EL (cell line): ENCODE data around the gene P2RX5.

Source experiments
- DNase-seq: peaks from one replicate; pipeline ENCODE4 v3.0.0-alpha.2; 2016

Gene P2RX5

DNA sequence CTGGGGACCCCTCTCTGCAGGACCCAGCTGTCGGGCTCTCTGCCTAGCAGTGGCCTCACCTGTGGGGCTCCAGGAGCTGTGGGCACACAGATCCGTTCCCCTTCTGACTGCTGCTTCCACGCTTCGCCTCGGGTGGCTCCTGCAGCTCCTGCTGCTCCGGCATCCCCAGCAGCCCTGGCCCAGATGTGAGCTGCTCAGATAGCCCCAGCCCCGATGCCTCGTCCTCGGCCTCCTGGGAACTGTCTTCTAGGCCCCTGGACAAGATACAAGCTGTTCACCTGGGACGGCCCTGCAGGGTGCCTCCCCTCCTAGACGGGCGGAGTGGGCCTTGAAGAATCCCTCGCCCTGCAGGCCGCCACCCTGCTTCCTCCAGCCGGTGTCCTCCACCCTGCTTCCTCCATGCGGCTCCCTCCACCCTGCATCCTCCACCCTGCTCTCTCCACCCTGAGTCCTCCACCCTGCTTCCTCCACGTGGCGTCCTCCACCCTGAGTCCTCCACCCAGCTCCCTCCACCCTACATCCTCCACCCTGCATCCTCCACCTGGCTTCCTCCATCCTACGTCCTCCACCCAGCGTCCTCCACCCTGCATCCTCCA is 16.3 kb downstream of the P2RX5 start:
- no peak for DNase-seq

DNA sequence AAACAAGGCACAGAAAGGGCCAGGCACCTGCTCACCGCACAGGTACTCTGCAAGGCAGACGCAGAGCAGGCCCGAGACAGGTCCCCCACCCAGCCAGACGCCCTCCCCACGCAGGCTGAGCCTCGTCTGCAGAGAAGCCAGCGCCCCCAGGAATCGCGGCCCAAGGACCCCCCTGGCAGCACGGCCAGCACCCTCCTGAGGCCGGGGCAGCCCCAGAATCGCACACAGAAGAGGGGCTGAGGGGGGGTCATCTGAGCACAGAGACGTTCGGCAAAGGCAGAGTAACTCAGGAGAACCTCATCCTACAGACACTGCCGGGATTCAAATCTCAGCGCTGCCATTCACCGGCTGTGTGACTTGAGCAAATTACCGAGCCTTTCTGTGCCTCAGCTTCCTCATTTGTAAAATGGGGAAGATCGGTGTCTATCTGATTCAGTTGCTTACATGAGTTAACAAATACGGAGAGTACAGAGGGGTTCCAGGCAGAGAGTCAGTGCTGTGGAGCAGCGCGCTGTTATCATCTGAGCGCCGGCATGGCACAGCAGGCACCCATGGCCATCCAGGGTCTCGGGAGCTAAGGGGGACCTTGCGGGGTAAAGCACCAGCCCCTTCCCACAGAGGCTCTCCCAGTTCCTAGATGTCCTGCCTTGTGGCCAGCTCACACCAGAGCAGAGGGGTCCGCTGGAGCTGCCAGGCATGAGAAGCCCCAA is 17.0 kb downstream of the P2RX5 start:
- no peak for DNase-seq

- no peak for DNase-seq
Observed at GRCh38 chr17:3678095-3678820, 17.7 kb downstream of the P2RX5 start.

DNA sequence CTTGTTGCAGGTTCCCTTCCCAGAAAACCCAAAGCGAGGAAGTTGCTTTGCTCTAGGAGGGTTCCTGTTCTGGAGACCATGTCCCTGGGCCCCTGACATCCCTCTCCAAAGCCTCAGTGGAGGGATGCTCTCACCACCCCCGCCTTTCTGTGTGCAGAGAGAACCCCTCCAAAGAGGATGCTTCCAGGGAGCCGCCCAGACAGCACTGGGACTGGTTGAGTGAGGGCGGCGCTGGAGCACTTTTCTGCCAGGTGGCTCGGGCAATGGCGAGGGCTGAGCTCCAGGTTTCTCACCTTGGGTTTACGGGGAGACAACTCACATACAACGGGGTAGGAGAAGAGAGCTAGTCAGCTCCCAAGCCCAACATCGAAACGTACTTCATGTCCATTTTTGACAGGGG is 20.1 kb downstream of the P2RX5 start:
- DNase-seq: no peak

- no peak for DNase-seq
Observed at GRCh38 chr17:3672571-3672970, 23.4 kb downstream of the P2RX5 start.

DNA sequence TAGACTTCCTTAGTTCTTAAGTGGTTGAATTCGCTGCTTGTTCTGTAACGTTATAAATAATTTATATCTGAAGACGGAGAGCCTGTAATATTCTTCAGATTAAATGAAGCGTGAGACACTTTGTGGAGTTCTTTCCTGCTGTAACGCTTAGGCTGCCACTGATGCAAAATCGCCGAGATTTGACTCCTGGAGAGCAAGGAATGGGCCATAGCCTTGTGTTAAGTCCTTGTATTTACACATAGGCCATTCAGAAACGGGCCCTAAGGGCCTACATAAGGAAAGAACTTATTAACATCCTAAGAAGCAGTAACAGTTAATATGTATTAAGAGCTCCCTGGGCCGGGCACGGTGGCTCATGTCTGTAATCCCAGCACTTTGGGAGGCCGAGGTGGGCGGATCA is 26.4 kb downstream of the P2RX5 start:
- no peak for DNase-seq

DNA sequence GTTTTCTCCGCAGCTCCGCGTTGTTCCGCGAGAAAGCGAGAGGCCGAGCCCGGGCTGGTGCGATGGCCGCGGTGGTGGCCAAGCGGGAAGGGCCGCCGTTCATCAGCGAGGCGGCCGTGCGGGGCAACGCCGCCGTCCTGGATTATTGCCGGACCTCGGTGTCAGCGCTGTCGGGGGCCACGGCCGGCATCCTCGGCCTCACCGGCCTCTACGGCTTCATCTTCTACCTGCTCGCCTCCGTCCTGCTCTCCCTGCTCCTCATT is 26.9 kb downstream of the P2RX5 start:
- DNase-seq: no peak

GRCh38 chr17:3668279-3669084 is 27.5 kb downstream of the P2RX5 start, which contains the start of the genes EMC6 and TAX1BP3:
EMC6 (plus strand) TSS chr17:3668812; CDS start chr17:3669147, 335 bp downstream.
TAX1BP3 (minus strand) TSS chr17:3668578; CDS start chr17:3668526, 52 bp downstream.
- DNase-seq: peak; percentile 98

GRCh38 chr17:3667366-3668278 is 28.3 kb downstream of the P2RX5 start:
- peak; percentile 96 for DNase-seq

DNA sequence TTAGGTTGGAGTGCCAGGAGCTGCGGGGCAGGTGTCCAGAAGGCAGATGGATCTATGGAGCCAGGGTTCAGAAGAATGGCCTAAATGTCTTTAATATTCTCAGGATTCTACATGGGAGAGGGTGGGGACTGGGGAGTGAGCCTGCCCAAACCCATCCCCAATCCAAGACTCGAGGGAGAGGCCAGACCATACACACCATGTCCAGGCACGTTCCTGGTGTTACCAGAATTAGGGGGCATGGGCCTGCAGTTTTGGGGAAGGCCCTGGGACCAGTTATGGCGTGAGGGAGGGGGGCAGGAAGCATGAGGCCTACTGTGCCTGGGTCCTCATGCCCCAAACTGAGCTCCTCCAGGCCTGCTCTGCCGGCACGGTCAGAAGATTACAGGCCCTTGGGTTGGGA is 29.4 kb downstream of the P2RX5 start:
- DNase-seq: no peak

DNA sequence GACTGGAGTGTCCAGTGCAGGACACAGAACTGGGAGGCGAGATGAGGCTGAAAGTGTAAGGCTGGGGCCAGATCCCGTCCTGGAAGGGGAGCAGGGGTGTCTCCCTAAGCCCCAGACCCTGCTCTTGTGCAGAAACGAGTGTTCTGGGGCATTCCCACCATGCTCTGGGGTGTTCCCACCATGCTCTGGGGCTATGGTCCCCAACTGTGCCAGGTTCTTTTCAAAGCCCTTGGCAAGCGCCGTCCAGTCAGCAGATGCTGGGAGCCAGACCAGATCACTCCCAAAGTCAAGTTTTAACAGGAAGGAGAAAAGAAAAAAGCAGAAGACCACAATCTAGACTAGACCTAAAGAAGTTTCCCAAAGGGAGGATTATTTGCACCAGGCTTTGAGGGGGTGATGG is 30.1 kb downstream of the P2RX5 start:
- no peak for DNase-seq

DNA sequence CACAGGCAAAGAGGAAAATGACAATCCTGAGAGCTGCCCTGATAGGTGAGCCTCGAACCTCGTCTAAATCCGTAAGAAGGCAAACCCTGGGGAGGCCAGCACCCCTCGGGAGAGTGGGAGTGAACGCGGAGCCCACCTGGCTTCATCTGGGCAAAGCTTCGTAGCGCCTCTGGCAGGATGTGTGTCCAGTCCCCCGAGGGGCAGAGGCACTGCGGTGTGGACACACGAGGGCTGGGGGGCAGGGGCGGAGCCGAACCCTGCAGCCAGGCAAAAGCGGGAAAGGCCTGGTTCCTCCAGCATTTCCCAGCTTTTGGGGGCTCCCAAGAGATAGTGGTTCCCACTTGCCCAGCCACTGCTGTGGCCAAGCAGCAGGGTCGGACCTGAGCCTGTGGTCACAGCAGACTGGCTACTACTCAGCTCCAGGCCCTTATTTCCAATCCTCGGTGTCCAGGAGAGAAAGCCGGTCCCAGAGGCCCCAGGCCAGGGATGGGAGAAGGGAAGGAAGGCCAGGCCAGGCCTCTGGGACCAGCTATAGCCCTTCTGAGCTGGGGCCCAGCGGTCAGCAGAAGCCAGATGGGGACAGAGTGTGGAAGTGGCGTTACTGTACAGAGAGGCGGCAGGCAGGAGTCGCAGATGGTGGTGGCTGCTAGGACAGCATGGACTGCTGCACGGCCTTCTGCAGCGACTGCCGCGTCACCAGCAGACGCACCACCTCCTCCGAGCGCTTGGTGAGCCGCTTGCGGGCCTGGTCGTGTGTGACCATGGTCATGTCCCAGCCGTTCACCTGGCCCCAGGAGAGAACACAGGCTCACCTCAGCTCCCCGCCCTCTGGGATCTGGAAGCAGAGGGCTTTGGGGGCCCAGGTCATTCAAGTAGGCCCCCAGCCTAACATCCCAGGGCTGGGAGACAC is 32.6 kb downstream of the P2RX5 start:
- DNase-seq: no peak

- no peak for DNase-seq
Observed at GRCh38 chr17:3660311-3660891, 35.6 kb downstream of the P2RX5 start.

DNA sequence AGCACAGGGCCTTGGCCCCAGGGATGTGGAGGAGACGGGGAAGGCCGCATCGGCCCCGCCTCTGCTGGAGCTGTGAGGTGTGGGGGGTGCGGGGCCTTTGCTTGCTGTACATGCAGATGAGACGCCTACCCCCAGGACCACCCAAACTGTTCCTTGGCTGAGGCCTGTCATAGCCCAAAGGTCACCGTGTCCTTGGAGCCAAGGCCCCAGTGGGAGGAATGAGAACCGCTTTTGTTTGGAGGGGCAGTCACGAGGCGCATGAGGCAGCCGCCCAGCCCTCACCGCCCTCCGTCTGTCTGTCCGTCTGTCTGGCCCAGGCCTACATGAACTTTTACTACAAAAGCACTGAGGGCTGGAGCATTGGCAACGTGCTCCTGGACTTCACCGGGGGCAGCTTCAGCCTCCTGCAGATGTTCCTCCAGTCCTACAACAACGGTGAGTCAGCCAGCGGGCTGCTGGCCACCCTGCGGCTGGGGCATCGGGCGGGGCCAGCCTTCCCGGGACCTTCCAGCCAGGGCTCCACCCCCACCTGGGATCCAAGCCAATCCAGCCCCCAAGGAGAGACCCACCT is 36.3 kb downstream of the P2RX5 start:
- peak; percentile 87 for DNase-seq

- no peak for DNase-seq
Observed at GRCh38 chr17:3658784-3659449, 37.0 kb downstream of the P2RX5 start.

DNA sequence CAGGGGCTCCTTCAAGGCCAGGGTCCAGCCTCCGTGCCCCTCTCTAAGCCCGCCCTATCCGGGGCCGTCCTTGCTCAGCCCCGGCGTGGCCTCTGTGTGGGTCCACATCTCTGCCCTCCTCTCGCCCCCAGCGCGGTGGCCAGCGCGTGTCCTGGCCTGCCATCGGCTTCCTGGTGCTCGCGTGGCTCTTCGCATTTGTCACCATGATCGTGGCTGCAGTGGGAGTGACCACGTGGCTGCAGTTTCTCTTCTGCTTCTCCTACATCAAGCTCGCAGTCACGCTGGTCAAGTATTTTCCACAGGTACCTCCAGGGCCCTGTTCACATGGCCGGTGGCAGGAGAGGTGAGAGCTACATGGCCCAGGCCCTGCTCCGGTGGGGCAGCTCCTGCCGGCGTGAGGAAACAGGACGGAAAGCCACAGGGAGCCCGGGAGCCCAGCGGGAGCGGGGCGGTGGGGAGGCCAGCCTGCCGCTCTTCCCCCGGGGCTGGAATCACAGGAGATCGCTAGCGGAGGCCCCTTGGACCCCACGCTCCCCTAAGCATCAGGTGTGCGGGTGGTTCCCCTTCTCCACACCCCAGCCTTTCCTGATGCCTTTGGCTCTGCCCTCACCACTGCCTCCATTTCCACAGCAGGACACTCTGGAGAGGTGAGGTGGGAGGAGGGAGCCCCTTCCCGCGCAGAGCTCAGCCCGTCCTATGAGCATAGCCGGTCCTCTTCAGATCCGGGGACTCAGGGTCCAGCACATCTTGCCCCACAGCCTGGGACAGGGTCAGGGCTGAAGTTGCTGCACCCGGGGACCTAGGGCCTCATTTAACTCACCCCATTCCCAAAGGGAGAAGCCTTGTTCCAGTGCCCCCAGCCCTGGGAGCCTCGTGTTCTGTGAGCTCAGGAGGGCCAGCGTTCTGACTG is 37.8 kb downstream of the P2RX5 start:
- no peak for DNase-seq

DNA sequence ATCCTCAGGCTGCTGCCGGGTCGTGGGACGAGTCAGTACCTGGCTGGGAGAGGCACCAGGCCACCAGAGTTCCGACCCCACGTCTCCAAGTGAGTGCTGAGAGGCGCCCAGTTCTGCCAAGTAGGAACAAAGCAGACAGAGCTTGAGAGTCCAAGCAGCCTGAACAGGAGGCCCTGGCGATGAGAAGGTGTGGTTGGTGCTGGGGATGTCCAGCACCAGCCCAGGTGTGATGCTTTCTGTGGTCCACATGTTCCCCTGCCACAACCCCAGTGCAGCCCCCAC is 38.4 kb downstream of the P2RX5 start:
- DNase-seq: no peak

- DNase-seq: no peak
Observed at GRCh38 chr17:3656755-3657587, 39.0 kb downstream of the P2RX5 start.
